Neural progenitor cell (in vitro differentiated cells): ENCODE measurements around the gene RXRG. TPM values are rescaled to one million over a fixed set of nuclear protein-coding genes. Genes with fewer than 3 reads are reported as not detected.
A peak's percentile ranks its signal among the peaks of the same experiment; 100 is the strongest.

ENCODE experiments used
- DNase-seq: peaks from one replicate; pipeline ENCODE4 v3.0.0-alpha.2; 2016; ENCODE audit warnings: low spot score
- H2AFZ ChIP-seq: fragments of 200-600 bp; sonication (generic); replicated peaks from 2 replicates; pipeline ENCODE4 v1.6.1; 2016; ENCODE audit warnings: antibody characterized with exemption
- H3F3A ChIP-seq: fragments of 200-600 bp; sonication (generic); 2 replicates; pipeline ENCODE4 v1.6.1; 2016; ENCODE audit warnings: antibody characterized with exemption, low read depth
- H3K27ac ChIP-seq: fragments of 200-600 bp; sonication (generic); 2 replicates; pipeline ENCODE4 v1.5.1; 2016; ENCODE audit warnings: mild to moderate bottlenecking
- H3K27me3 ChIP-seq: fragments of 200-600 bp; sonication (generic); 2 replicates; pipeline ENCODE4 v1.6.1; 2016; ENCODE audit warnings: mild to moderate bottlenecking, moderate library complexity
- H3K36me3 ChIP-seq: fragments of 200-600 bp; sonication (generic); 2 replicates; pipeline ENCODE4 v1.5.1; 2016
- H3K4me1 ChIP-seq: fragments of 200-600 bp; sonication (generic); 2 replicates; pipeline ENCODE4 v1.6.1; 2016; ENCODE audit warnings: mixed run types
- H3K4me2 ChIP-seq: fragments of 200-600 bp; sonication (generic); 2 replicates; pipeline ENCODE4 v1.6.1; 2016
- H3K4me3 ChIP-seq: fragments of 200-600 bp; sonication (generic); 2 replicates; pipeline ENCODE4 v1.5.1; 2016
- H3K79me2 ChIP-seq: fragments of 200-600 bp; sonication (generic); 2 replicates; pipeline ENCODE4 v1.6.1; 2016; ENCODE audit warnings: low read depth
- H3K9ac ChIP-seq: fragments of 200-600 bp; sonication (generic); 2 replicates; pipeline ENCODE4 v1.6.1; 2016
- H3K9me3 ChIP-seq: fragments of 200-600 bp; sonication (generic); 2 replicates; pipeline ENCODE4 v1.5.1; 2016; ENCODE audit warnings: low read depth
- H4K20me1 ChIP-seq: fragments of 200-600 bp; sonication (generic); 2 replicates; pipeline ENCODE4 v1.6.1; 2016; ENCODE audit warnings: low read depth
- H3K27ac Mint-ChIP-seq: 3 replicates; pipeline ENCODE4 v1.8.0; 2021; ENCODE audit warnings: mixed read lengths
- H3K27me3 Mint-ChIP-seq: 2 replicates; pipeline ENCODE4 v1.8.0; 2022; ENCODE audit warnings: low read depth, mild to moderate bottlenecking, inconsistent platforms, moderate library complexity, mixed read lengths; ENCODE audit not compliant: insufficient read depth
- H3K36me3 Mint-ChIP-seq: 3 replicates; pipeline ENCODE4 v1.8.0; 2021; ENCODE audit warnings: mixed read lengths
- H3K4me1 Mint-ChIP-seq: 3 replicates; pipeline ENCODE4 v1.8.0; 2021; ENCODE audit warnings: mixed read lengths
- H3K4me3 Mint-ChIP-seq: 3 replicates; pipeline ENCODE4 v1.8.0; 2021; ENCODE audit warnings: mild to moderate bottlenecking, moderate library complexity, mixed read lengths
- H3K9me3 Mint-ChIP-seq: 3 replicates; pipeline ENCODE4 v1.8.0; 2020; ENCODE audit warnings: mixed read lengths
- CTCF ChIP-seq: fragments of 200-600 bp; sonication (generic); IDR thresholded peaks from 2 replicates; pipeline ENCODE4 v1.5.1; 2017; ENCODE audit warnings: antibody characterized with exemption, mild to moderate bottlenecking
- EZH2 ChIP-seq: fragments of 200-600 bp; sonication (generic); IDR thresholded peaks from 2 replicates; pipeline ENCODE4 v1.6.1; 2017; ENCODE audit warnings: antibody characterized with exemption, mild to moderate bottlenecking, moderate library complexity
- EZH2phosphoT487 ChIP-seq: fragments of 200-600 bp; sonication (generic); IDR thresholded peaks from 2 replicates; pipeline ENCODE4 v1.6.1; 2017; ENCODE audit warnings: antibody characterized with exemption
- total RNA-seq: library from RNA; depleted of rRNA; stranded (reverse); fragments of >200 nt; gene quantifications from 2 replicates; pipeline ENCODE4 v1.2.3, GENCODE V29; 2015; ENCODE audit warnings: low replicate concordance

The RXRG gene
- total RNA-seq, 1 donor from 2014 or later, result not detected

- peaks cover 1% of the 10 kb centered on the region for H4K20me1 ChIP-seq
- Mint-ChIP-seq H3K4me1 (no peaks in the 10 kb centered on the region), H3K4me3 (no peak overlapping the region), H3K27me3 (peaks cover 3% of the 10 kb centered on the region), H3K9me3 (no peaks in the 10 kb centered on the region), H3K36me3 (no peaks in the 10 kb centered on the region), H3K27ac (no peak overlapping the region)
- H2AFZ ChIP-seq, result no peak overlapping the region
- H3K27ac ChIP-seq, result no peak overlapping the region
- no peak overlapping the region for H3K9ac ChIP-seq
- DNase-seq, result no peak
- no peaks in the 10 kb centered on the region for H3K79me2 ChIP-seq
- no peak for TF ChIP-seq EZH2phosphoT487
- no peak for TF ChIP-seq CTCF
- no peak for TF ChIP-seq EZH2
- peaks cover 46% of the 10 kb centered on the region for H3K27me3 ChIP-seq
- peaks cover 13% of the 10 kb centered on the region for H3F3A ChIP-seq
- H3K36me3 ChIP-seq, result no peaks in the 10 kb centered on the region
- no peak overlapping the region for H3K4me2 ChIP-seq
- peaks cover 19% of the 10 kb centered on the region for H3K4me1 ChIP-seq
- no peak overlapping the region for H3K4me3 ChIP-seq
- no peaks in the 10 kb centered on the region for H3K9me3 ChIP-seq
Observed at GRCh38 chr1:165449131-165449530, 4.2 kb upstream of the RXRG start.

- no peaks in the 10 kb centered on the region for H3K36me3 Mint-ChIP-seq
- Histone ChIP-seq H3K36me3 (no peaks in the 10 kb centered on the region), H3K9ac (no peak overlapping the region), H3K4me3 (peak overlapping the region; percentile 41), H4K20me1 (peaks cover 26% of the 10 kb centered on the region), H3K27me3 (peaks cover 66% of the 10 kb centered on the region), H3K9me3 (no peaks in the 10 kb centered on the region), H3K27ac (no peak overlapping the region), H3K4me1 (peaks cover 56% of the 10 kb centered on the region), H3K79me2 (no peaks in the 10 kb centered on the region), H3F3A (peaks cover 50% of the 10 kb centered on the region), H3K4me2 (peak overlapping the region; percentile 72), H2AFZ (no peak overlapping the region)
- peaks cover 16% of the 10 kb centered on the region for H3K4me1 Mint-ChIP-seq
- no peak overlapping the region for H3K4me3 Mint-ChIP-seq
- H3K27me3 Mint-ChIP-seq, result peaks cover 7% of the 10 kb centered on the region
- no peaks in the 10 kb centered on the region for H3K9me3 Mint-ChIP-seq
- TF ChIP-seq EZH2 (no peak), EZH2phosphoT487 (no peak), CTCF (no peak)
- no peak overlapping the region for H3K27ac Mint-ChIP-seq
- DNase-seq, result peak; percentile 13
Observed at GRCh38 chr1:165445388-165445787, 462 bp upstream of the RXRG start.

GRCh38 chr1:165443539-165444311 lies 1.2 kb downstream of the RXRG start:
- no peak overlapping the region for H3K9ac ChIP-seq
- H3K36me3 ChIP-seq, result no peaks in the 10 kb centered on the region
- H3K27me3 Mint-ChIP-seq, result peaks cover 7% of the 10 kb centered on the region
- TF ChIP-seq EZH2phosphoT487 (no peak), CTCF (no peak), EZH2 (no peak)
- peaks cover 25% of the 10 kb centered on the region for H3K4me1 Mint-ChIP-seq
- peak overlapping the region; percentile 41 for H3K4me3 ChIP-seq
- DNase-seq, result peak; percentile 48
- no peak overlapping the region for H3K27ac ChIP-seq
- H3K9me3 ChIP-seq, result no peaks in the 10 kb centered on the region
- H3K27me3 ChIP-seq, result peaks cover 74% of the 10 kb centered on the region
- no peaks in the 10 kb centered on the region for H3K36me3 Mint-ChIP-seq
- peak overlapping the region; percentile 58 for H3K4me3 Mint-ChIP-seq
- no peaks in the 10 kb centered on the region for H3K9me3 Mint-ChIP-seq
- H3K4me1 ChIP-seq, result peaks cover 68% of the 10 kb centered on the region
- peaks cover 50% of the 10 kb centered on the region for H3F3A ChIP-seq
- peak overlapping the region; percentile 72 for H3K4me2 ChIP-seq
- no peak overlapping the region for H3K27ac Mint-ChIP-seq
- no peaks in the 10 kb centered on the region for H3K79me2 ChIP-seq
- peaks cover 26% of the 10 kb centered on the region for H4K20me1 ChIP-seq
- no peak overlapping the region for H2AFZ ChIP-seq
